GM18502 (cell line): ENCODE measurements around the gene WFDC5.
"Not testable (repeated sequence)": the region's sequence is repeated elsewhere in the genome, so short reads cannot be mapped to it uniquely, and the experiment has no call there.

Source experiments
- ATAC-seq: cut with Tn5 transposase; IDR thresholded peaks from one replicate; pipeline ENCODE4 v1.9.1; 2021; ENCODE audit warnings: mild to moderate bottlenecking; ENCODE audit not compliant: unreplicated experiment, poor library complexity

The WFDC5 gene

DNA sequence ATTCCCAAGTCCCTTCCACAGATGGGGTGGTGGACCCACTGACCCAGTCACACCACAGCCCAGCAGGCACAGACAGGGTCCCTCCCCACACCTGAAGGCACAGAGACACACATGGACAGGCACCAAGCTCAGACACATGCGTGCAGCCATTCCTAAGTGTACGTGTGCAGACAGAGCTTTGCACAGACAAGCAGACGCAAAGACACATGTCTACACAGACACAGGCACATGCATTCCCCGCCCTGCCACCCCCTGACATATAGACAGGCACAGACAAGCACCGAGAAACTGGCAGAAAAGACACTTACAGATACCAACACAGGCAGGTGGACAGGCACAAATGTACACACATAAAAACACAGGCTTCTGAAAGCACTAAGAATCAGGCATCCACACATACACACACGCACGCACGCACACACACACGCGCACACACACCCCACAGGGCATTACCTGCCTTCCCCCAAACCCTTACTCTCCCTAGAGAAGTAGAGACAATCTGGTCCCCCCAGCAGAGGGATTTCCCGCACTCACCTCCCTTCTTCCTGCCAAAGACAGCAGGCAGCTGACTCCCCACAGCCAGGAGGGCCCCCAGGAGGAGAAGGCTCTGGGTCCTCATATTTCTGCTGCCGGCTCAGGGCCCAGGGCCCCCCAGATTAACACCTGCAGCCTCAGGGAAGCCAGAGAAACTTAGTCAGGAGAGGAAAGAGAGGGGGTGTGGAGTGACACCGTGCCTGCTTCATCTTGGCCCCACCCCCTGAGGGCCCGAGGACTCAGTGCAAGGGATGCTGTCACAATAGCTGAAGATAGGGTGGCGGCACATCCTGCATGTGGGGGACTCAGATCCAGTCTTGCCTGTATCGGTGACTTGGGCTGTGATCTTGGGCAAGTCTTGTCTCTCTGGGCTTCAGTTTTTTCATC lies at the start of gene WFDC5:
WFDC5 (minus strand) TSS at position 710 of the 921 bp plus-strand sequence; CDS start at position 619, 91 bp downstream.
- no peak for ATAC-seq

GRCh38 chr20:45163083-45163803 lies 48.3 kb upstream of the WFDC5 start:
- no peak for ATAC-seq

DNA sequence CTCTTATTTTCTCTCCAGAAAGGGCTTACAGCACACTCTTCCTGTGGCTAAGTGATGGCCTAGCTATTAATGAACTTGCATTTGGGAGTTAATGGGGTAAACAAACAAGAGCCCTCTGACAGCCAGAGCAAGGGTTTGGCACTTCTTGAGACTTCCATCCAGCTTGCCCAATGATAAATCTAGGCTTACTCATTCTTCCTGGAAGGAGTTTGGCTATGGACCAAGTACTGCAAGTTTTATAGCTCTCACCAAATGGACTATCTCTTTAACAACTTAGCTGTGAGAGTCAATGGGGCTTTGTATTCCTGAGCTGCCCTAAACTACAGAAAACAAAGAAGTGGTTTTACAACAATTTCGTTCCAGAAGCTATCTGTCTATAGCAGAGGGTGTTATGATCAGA lies 43.0 kb upstream of the WFDC5 start:
- no peak for ATAC-seq

DNA sequence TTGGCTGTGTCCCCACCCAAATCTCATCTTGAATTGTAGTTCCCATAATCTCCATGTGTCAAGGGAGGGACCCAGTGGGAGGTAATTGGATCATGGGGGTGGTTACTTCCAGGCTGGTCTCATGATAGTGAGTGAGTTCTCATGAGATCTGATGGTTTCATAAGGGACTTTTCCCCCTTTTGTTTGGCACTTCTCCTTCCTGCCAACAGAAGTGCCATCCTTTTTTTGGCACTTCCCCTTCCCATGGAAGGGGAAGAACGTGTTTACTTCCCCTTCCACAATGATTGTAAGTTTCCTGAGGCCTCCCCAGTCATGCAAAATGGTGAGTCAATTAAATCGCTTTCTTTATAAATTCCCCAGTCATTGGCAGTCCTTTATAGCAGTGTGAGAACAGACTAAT lies 41.7 kb upstream of the WFDC5 start:
- ATAC-seq: no peak

- not testable (repeated sequence) for ATAC-seq
Measured at GRCh38 chr20:45154794-45155193, 39.8 kb upstream of the WFDC5 start.

- ATAC-seq: no peak
Measured at GRCh38 chr20:45154183-45154582, 39.2 kb upstream of the WFDC5 start.

DNA sequence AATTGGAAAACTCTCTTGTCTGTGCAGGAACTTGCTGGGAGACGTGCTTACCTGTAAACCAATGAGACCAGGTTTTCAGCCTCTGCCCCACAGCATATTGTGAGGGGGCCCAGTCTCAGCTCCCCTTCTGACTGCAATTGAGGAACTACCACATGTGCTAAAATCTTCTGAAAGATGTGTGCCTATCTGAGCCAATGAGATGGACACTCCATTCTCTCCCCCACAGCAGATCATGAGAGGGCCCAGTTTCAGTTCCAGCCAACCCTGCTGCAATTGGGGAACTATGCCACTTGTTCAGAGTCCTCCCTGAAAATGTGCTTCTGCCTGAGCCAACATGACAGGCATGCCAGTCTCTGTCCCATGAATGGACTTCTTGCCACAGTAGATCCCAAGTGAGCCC lies 38.8 kb upstream of the WFDC5 start:
- no peak for ATAC-seq

DNA sequence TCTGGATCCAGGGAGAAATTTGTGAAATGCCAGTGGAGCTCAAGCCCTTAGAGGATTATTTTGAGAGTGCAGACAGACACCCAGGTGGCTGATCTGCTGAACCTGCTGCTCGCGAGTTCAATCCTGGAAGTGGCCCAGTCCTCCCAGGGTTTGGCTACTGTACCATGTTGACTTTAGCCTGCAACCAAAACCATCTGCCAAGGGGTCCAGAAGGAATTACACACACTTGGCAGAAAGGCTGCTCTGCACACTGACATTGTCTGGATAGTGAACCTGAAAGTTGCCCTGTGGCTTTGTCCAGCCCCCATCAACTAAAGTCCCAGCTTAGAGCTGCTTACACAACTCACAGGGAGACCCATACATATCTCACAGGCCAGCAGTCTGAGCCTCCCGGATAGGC lies 38.2 kb upstream of the WFDC5 start:
- no peak for ATAC-seq

- no peak for ATAC-seq
Measured at GRCh38 chr20:45152405-45152804, 37.4 kb upstream of the WFDC5 start.

- ATAC-seq: no peak
Measured at GRCh38 chr20:45149062-45149461, 34.1 kb upstream of the WFDC5 start.

GRCh38 chr20:45140836-45141235 lies 25.9 kb upstream of the WFDC5 start:
- no peak for ATAC-seq

DNA sequence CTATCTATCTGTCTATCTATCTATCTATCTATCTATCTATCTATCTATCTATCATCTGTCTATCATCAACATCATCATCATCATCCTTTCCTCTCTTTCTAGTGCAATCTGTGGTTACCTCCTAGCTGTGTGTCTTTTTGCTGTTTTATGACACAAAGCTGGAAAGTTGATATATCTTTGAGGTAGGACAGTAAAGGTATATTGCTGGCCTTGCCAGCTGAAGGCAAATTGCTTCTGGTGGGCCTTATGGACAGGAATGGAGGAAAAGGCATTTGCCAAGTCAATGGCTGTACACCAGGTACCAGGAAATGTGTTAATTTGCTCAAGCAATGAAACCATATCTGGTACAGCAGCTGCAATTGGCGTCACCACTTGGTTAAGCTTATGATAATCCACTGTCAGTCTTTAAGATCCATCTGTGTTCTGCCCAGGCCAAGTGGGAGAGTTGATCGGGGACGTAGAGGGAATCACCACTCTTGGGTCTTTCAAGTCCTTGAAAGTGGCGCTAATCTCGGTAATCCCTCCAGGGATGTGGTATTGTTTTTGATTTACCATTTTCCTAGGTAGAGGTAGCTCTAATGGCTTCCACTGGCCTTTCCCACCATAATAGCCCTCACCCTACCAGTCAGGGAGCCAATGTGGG lies 24.9 kb upstream of the WFDC5 start:
- ATAC-seq: not testable (repeated sequence)

DNA sequence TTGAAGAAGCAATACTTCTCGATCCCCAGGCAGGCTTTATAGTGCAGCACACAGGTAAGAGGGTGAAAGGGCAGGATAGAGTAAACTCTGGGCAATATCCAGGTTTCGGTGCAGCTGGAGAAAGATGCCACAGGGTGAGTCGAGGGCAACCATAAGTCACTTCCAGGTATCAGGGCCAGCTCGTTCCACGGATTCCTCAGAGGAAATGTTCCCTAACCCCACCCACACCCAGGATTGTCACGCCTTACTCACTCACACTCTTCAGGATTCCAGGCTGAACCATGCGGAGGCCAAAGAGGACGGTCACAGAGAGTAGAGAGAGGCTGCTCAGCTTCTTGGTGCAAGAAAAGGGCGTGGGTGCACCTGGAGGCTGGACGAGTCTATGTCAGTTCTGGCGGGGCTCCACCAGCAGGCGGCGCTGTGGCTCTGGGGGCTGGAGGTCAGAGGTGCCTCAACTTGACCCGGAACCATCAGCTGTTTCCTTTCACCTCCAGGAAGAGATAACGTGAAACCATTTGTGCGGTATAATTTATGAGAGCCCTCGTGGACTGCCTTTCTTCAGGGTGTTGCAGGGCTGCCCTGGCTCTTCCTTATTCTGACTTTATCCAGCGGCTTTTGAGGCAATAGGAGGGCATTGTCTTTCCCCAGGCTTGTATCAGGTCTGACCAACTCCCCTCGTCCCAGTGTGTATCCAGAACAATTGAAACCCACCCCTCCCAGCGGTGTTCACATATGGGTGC lies 23.8 kb upstream of the WFDC5 start:
- no peak for ATAC-seq

DNA sequence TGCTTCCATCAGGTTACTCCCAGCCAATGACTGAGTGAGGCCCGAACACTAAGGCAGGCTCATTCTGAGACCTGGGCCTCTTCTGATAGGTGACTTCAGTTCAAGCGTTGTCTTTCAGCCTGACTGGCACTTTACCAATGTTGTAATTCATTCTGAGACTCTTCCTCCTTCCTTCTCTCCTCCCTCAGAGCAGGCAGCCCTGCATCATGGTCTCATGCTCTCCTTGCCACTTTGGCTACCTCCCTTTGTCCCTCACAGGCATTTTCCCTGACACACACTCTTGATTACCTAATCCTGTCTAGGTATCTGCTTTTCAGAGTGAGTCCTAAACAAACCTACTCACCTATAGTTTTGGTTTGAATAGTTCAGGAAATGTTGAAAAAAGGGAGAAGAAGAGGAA lies 21.9 kb upstream of the WFDC5 start:
- ATAC-seq: no peak

DNA sequence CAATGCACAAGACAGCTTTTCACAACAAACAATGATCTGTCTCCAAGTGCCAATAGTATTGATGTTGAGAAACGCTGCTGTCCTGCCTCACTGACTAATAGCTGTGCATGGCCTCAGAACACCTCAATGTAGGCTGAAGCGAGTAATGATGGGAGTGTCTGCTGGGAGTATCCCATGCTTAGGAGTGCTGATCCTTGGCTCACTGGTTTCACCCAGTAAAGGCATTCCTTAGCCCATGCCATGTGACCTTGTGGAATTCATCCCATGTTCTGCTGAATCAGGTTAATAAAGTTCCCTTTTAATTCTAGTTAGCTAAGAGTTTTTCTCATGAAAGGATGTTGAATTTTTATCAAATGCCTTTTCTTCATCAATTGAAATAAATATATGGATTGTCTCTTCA lies 13.1 kb upstream of the WFDC5 start:
- ATAC-seq: no peak

DNA sequence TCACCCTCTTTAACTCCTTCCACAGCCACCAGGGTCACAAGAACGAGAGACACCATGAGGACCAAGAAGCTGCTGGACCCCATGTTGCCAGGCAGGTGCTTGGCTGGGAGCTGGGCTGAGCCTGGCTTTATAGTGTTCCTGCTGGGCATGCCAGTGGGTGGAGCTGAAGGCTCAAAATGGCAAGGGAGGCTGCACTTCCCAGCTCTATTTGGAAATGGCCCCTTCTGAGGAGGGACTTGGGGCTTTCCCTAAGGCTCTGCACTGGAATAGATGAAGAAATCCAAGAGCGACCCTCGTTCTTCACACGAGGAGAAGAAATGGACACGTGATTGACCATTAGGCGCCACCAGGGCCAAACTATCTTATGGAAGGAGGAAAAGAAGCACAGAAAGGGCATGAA lies 9.4 kb upstream of the WFDC5 start, which contains the start of gene WFDC12:
WFDC12 (minus strand) TSS at position 101 of the 400 bp plus-strand sequence; CDS start at position 83, 18 bp downstream.
- no peak for ATAC-seq

DNA sequence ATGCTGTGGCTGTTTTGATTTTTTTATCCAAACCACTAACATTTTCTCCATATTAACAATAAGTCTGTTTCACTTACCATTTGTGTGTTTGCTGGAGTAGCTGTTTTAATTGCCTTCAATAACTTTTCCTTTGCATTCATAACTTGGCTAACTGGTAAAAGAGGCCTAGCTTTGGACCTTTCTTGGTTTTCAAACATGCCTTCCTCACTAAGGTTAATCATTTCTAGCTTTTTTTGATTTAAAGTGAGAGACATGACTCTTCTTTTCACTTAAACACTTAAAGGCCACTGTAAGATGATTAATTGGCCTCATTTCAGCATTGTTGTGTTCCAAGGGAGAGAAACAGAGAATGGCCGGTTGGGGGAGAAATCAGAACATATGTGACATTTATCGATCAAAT lies 6.4 kb upstream of the WFDC5 start:
- no peak for ATAC-seq

- ATAC-seq: no peak
Measured at GRCh38 chr20:45119556-45120266, 4.7 kb upstream of the WFDC5 start.

- ATAC-seq: no peak
Measured at GRCh38 chr20:45118028-45118427, 3.1 kb upstream of the WFDC5 start.

DNA sequence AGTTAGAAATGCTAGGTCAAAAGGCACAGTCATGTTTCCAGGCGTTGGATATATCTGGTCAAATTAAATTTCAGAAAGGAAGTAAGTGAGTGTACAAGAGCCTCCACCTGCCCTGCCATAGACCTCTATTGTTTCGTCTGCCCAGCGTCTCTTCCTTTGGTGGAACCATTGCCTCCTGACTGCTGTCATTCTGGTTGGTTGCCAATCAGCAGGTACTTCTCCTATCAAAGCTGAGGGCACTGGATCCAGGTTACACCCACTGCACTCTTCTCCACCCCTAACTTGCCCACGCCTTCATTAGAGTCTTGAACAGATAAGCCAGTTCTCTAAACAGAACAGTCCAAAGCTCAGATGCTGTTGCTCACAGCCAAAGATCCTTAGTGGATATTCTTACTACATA lies 2.6 kb upstream of the WFDC5 start:
- no peak for ATAC-seq
